Measurements from ENCODE around the gene SPATA31A5.
"Not testable (repeated sequence)": the region's sequence is repeated elsewhere in the genome, so short reads cannot be mapped to it uniquely, and the experiment has no call there.

SPATA31A5 gene

GRCh38 chr9:60914107-60914506 is at the start of gene SPATA31A5:
SPATA31A5 (plus strand) TSS chr9:60914407; CDS start chr9:60914436, 29 bp downstream.
- DNase-seq (ENCODE audit: low read depth, low spot score); H3K27ac ChIP-seq: not testable (repeated sequence)

- not testable (repeated sequence) for DNase-seq (ENCODE audit: low read depth, low spot score); H3K27ac ChIP-seq
Observed at GRCh38 chr9:60962990-60963350, 48.8 kb downstream of the SPATA31A5 start.

- H3K27ac ChIP-seq; DNase-seq (ENCODE audit: low read depth, low spot score): not testable (repeated sequence)
Observed at GRCh38 chr9:60966382-60966781, 52.2 kb downstream of the SPATA31A5 start.
